ENCODE data around the gene ZMAT5. TPM values are rescaled to one million over a fixed set of nuclear protein-coding genes. Genes with fewer than 3 reads are reported as not detected.

Gene ZMAT5
- total and polyA plus RNA-seq, 2 of the 13 experiments (the other 11 are each of a cell fraction or from before 2014, with no cell fraction given), result 20.7 to 27.8 TPM

DNA sequence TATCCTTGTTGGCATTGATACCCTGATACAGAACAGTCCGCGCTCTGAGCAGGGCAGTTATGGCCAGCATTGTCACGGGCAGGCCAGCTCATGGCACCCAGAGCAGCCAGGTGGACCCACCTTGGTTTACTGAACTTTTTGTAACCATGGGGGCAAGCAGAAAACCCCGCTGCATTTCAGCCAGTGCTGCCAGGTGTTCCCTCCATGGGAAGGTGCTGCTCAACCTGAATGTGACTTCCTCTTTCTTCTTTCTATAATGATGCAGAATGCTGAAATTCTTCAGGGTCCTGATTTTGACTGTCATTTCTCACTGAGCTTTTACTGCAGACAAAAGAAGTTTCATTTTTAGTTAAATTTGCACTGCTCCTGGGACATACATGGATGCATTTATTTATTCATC is 82.6 kb downstream of the ZMAT5 start:
- BruUV-seq (replicated peaks), result no TSS peak
- intact Hi-C loops (cut with micrococcal nuclease; ENCODE audit: unreplicated experiment), result no loop called here
- ATAC-seq, result no peak
- Histone ChIP-seq H3K9ac (ENCODE audit: insufficient read depth, low read depth, low read length) (no peak overlapping the region), H4K20me1 (ENCODE audit: insufficient read depth, low read length) (no peaks in the 10 kb centered on the region), H3K4me3 (replicated peaks in 1 of 3; ENCODE audit: insufficient read depth in 1 of 3, low read depth in 2 of 3, low read length in 3 of 3) (no peak overlapping the region), H3K27ac (ENCODE audit: extremely low read length, insufficient read depth, low read length) (no peak overlapping the region), H3K27me3 (ENCODE audit: control insufficient read depth in 1 of 2, insufficient read depth in 2 of 2, low read length in 2 of 2) (no peaks in the 10 kb centered on the region), H2AFZ (ENCODE audit: low read length) (no peak overlapping the region), H3K4me1 (ENCODE audit: insufficient read depth, low read length) (no peaks in the 10 kb centered on the region), H3K79me2 (ENCODE audit: insufficient read depth, low read length) (no peaks in the 10 kb centered on the region), H3K9me3 (ENCODE audit: low read length) (no peaks in the 10 kb centered on the region), H3K4me2 (ENCODE audit: low read depth, low read length) (no peak overlapping the region), H3K36me3 (replicated peaks in 1 of 2; ENCODE audit: control insufficient read depth in 1 of 2, insufficient read depth in 2 of 2, low read length in 2 of 2) (peaks cover 9 to 59% of the 10 kb centered on the region in 2 experiments)
- in situ Hi-C loops (cut with HindIII; ENCODE audit: extremely low pct_ligation_motif_present, low pct_unique_long_range_greater_than_20kb), result no loop called here
- WGBS (ENCODE audit: low lambda C conversion rate), result 97% methylated on average over 4 of the region's 4 CpGs
- no peak for DNase-seq (ENCODE audit: low spot score)
- ChIA-PET CTCF (ENCODE audit: low intra/inter-chr PET ratio, low total read pairs) (no interaction called here), POLR2A (no interaction called here)
- FAIRE-seq, result no peak
- TF ChIP-seq, protein P1, sequence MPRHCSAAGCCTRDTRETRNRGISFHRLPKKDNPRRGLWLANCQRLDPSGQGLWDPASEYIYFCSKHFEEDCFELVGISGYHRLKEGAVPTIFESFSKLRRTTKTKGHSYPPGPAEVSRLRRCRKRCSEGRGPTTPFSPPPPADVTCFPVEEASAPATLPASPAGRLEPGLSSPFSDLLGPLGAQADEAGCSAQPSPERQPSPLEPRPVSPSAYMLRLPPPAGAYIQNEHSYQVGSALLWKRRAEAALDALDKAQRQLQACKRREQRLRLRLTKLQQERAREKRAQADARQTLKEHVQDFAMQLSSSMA (CRISPR knock-in tag; IDR thresholded peaks at IDR 0.05), result no peak
- no peak for TF ChIP-seq MAFG (CRISPR knock-in tag; IDR thresholded peaks at IDR 0.05)
- TF ChIP-seq, protein P2, sequence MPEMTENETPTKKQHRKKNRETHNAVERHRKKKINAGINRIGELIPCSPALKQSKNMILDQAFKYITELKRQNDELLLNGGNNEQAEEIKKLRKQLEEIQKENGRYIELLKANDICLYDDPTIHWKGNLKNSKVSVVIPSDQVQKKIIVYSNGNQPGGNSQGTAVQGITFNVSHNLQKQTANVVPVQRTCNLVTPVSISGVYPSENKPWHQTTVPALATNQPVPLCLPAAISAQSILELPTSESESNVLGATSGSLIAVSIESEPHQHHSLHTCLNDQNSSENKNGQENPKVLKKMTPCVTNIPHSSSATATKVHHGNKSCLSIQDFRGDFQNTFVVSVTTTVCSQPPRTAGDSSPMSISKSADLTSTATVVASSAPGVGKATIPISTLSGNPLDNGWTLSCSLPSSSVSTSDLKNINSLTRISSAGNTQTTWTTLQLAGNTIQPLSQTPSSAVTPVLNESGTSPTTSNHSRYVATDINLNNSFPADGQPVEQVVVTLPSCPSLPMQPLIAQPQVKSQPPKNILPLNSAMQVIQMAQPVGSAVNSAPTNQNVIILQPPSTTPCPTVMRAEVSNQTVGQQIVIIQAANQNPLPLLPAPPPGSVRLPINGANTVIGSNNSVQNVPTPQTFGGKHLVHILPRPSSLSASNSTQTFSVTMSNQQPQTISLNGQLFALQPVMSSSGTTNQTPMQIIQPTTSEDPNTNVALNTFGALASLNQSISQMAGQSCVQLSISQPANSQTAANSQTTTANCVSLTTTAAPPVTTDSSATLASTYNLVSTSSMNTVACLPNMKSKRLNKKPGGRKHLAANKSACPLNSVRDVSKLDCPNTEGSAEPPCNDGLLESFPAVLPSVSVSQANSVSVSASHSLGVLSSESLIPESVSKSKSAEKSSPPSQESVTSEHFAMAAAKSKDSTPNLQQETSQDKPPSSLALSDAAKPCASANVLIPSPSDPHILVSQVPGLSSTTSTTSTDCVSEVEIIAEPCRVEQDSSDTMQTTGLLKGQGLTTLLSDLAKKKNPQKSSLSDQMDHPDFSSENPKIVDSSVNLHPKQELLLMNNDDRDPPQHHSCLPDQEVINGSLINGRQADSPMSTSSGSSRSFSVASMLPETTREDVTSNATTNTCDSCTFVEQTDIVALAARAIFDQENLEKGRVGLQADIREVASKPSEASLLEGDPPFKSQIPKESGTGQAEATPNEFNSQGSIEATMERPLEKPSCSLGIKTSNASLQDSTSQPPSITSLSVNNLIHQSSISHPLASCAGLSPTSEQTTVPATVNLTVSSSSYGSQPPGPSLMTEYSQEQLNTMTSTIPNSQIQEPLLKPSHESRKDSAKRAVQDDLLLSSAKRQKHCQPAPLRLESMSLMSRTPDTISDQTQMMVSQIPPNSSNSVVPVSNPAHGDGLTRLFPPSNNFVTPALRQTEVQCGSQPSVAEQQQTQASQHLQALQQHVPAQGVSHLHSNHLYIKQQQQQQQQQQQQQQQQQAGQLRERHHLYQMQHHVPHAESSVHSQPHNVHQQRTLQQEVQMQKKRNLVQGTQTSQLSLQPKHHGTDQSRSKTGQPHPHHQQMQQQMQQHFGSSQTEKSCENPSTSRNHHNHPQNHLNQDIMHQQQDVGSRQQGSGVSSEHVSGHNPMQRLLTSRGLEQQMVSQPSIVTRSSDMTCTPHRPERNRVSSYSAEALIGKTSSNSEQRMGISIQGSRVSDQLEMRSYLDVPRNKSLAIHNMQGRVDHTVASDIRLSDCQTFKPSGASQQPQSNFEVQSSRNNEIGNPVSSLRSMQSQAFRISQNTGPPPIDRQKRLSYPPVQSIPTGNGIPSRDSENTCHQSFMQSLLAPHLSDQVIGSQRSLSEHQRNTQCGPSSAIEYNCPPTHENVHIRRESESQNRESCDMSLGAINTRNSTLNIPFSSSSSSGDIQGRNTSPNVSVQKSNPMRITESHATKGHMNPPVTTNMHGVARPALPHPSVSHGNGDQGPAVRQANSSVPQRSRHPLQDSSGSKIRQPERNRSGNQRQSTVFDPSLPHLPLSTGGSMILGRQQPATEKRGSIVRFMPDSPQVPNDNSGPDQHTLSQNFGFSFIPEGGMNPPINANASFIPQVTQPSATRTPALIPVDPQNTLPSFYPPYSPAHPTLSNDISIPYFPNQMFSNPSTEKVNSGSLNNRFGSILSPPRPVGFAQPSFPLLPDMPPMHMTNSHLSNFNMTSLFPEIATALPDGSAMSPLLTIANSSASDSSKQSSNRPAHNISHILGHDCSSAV (CRISPR knock-in tag; IDR thresholded peaks at IDR 0.05; ENCODE audit: borderline replicate concordance), result no peak
- TF ChIP-seq ZSCAN25 (CRISPR knock-in tag; IDR thresholded peaks at IDR 0.05), result no peak
- TF ChIP-seq, protein P3, sequence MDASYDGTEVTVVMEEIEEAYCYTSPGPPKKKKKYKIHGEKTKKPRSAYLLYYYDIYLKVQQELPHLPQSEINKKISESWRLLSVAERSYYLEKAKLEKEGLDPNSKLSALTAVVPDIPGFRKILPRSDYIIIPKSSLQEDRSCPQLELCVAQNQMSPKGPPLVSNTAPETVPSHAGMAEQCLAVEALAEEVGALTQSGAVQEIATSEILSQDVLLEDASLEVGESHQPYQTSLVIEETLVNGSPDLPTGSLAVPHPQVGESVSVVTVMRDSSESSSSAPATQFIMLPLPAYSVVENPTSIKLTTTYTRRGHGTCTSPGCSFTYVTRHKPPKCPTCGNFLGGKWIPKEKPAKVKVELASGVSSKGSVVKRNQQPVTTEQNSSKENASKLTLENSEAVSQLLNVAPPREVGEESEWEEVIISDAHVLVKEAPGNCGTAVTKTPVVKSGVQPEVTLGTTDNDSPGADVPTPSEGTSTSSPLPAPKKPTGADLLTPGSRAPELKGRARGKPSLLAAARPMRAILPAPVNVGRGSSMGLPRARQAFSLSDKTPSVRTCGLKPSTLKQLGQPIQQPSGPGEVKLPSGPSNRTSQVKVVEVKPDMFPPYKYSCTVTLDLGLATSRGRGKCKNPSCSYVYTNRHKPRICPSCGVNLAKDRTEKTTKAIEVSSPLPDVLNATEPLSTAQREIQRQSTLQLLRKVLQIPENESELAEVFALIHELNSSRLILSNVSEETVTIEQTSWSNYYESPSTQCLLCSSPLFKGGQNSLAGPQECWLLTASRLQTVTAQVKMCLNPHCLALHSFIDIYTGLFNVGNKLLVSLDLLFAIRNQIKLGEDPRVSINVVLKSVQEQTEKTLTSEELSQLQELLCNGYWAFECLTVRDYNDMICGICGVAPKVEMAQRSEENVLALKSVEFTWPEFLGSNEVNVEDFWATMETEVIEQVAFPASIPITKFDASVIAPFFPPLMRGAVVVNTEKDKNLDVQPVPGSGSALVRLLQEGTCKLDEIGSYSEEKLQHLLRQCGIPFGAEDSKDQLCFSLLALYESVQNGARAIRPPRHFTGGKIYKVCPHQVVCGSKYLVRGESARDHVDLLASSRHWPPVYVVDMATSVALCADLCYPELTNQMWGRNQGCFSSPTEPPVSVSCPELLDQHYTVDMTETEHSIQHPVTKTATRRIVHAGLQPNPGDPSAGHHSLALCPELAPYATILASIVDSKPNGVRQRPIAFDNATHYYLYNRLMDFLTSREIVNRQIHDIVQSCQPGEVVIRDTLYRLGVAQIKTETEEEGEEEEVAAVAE (CRISPR knock-in tag; IDR thresholded peaks at IDR 0.05; ENCODE audit: borderline replicate concordance), result no peak
